GM18873 (cell line): ENCODE results near the gene CCT7.

Experiments
- ATAC-seq: cut with Tn5 transposase; IDR thresholded peaks from one replicate; pipeline ENCODE4 v1.9.1; 2021; ENCODE audit warnings: mild to moderate bottlenecking, moderate library complexity, moderate number of reproducible peaks; ENCODE audit not compliant: unreplicated experiment, low FRiP score

The CCT7 gene

GRCh38 chr2:73225513-73226360, 8.4 kb upstream of the CCT7 start:
- no peak for ATAC-seq

- ATAC-seq = no peak
These were observed 7.0 kb upstream of the CCT7 start for GRCh38 chr2:73227086-73227485.

GRCh38 chr2:73228631-73229030, 5.5 kb upstream of the CCT7 start:
- ATAC-seq = no peak

GRCh38 chr2:73232403-73233153, 1.5 kb upstream of the CCT7 start:
- ATAC-seq = peak; percentile 2

GRCh38 chr2:73233154-73233931, 765 bp upstream of the CCT7 start, which contains the start of gene PRADC1:
Gene PRADC1, minus strand, starts transcription at chr2:73233239. Its CDS starts 79 bp downstream, at chr2:73233160.
- ATAC-seq = peak; percentile 96

- ATAC-seq = no peak
These were observed 1.4 kb downstream of the CCT7 start for GRCh38 chr2:73235315-73236028.

- no peak for ATAC-seq
These were observed 3.1 kb downstream of the CCT7 start for GRCh38 chr2:73237168-73237567.

GRCh38 chr2:73238149-73238548, 4.0 kb downstream of the CCT7 start:
- no peak for ATAC-seq

GRCh38 chr2:73238976-73239375, 4.9 kb downstream of the CCT7 start:
- ATAC-seq = no peak

GRCh38 chr2:73239776-73240175, 5.7 kb downstream of the CCT7 start:
- no peak for ATAC-seq

GRCh38 chr2:73243884-73244570, 9.9 kb downstream of the CCT7 start:
- no peak for ATAC-seq

- no peak for ATAC-seq
These were observed 10.5 kb downstream of the CCT7 start for GRCh38 chr2:73244580-73244979.

GRCh38 chr2:73246850-73247249, 12.7 kb downstream of the CCT7 start:
- ATAC-seq = no peak

- no peak for ATAC-seq
These were observed 15.5 kb downstream of the CCT7 start for GRCh38 chr2:73249636-73250035.

GRCh38 chr2:73250872-73251846, 17.1 kb downstream of the CCT7 start:
- ATAC-seq = no peak

GRCh38 chr2:73252238-73253027, 18.3 kb downstream of the CCT7 start:
- no peak for ATAC-seq

- no peak for ATAC-seq
These were observed 19.3 kb downstream of the CCT7 start for GRCh38 chr2:73253400-73253799.

GRCh38 chr2:73253901-73254300, 19.8 kb downstream of the CCT7 start:
- no peak for ATAC-seq
